ENCODE results near the gene BLOC1S5. TPM values are rescaled to one million over a fixed set of nuclear protein-coding genes. Genes with fewer than 3 reads are reported as not detected.

BLOC1S5 gene
- total and polyA plus RNA-seq, 9 of the 15 experiments (the other 6 are each of a cell fraction or from before 2014, with no cell fraction given), result 8.5 to 41.0 (median 27.7) TPM

GRCh38 chr6:8017705-8018104 lies 46.5 kb downstream of the BLOC1S5 start:
- ATAC-seq, result no peak
- H3K27me3 ChIP-seq (ENCODE audit: control insufficient read depth in 2 of 2, insufficient read depth in 2 of 2, low read length in 2 of 2), result no peaks in the 10 kb centered on the region
- 54% methylated on average over 7 of the region's 7 CpGs for WGBS (ENCODE audit: insufficient coverage, low coverage, missing lambda C conversion rate)
- H3K9me1 ChIP-seq (ENCODE audit: control insufficient read depth, insufficient read depth, low read length), result no peaks in the 10 kb centered on the region
- POLR2A ChIA-PET, result interaction anchor here (1.1 to 1.4 kb wide), 3 partner anchors 9 to 19 kb away, joined by 3 to 5 read pairs (median 4); no protein-coding TSS in a partner anchor
- H3K9me3 ChIP-seq (replicated peaks; ENCODE audit: control insufficient read depth, insufficient read depth, low read depth, low read length), result no peaks in the 10 kb centered on the region
- H3K4me1 ChIP-seq (replicated peaks in 1 of 2; ENCODE audit: control insufficient read depth in 2 of 2, insufficient read depth in 2 of 2, low read length in 2 of 2), result no peaks in the 10 kb centered on the region
- no peak overlapping the region for H3K9ac ChIP-seq (ENCODE audit: insufficient read depth in 1 of 2, low read depth in 2 of 2, low read length in 2 of 2)
- CTCF ChIA-PET (ENCODE audit: low intra/inter-chr PET ratio), result no interaction called here
- H4K20me1 ChIP-seq (replicated peaks; ENCODE audit: control insufficient read depth, insufficient read depth, low read length), result no peaks in the 10 kb centered on the region
- no peaks in the 10 kb centered on the region for H3K79me2 ChIP-seq (ENCODE audit: control insufficient read depth, insufficient read depth, low read length)
- intact Hi-C loops (cut with micrococcal nuclease), result no loop called here
- H2AFZ ChIP-seq (ENCODE audit: low read depth, low read length), result no peak overlapping the region
- no peak for DNase-seq (ENCODE audit: extremely low read depth in 1 of 4, low spot score in 3 of 4)
- in situ Hi-C loops (cut with MboI), result no loop called here
- H3K4me2 ChIP-seq (ENCODE audit: insufficient read depth, low read length), result no peak overlapping the region
- H3K4me3 ChIP-seq, result no peak overlapping the region
- no peak overlapping the region for H3K27ac ChIP-seq (ENCODE audit: extremely low read depth, low read depth, low read length)
- FAIRE-seq, result no peak
- BruUV-seq (replicated peaks), result no TSS peak
- H3K36me3 ChIP-seq (ENCODE audit: control insufficient read depth, insufficient read depth, low read length), result peaks cover 20% of the 10 kb centered on the region
- TF ChIP-seq MYBL2 (IDR thresholded peaks at IDR 0.05; ENCODE audit: low read depth) (no peak), MYBL2 (CRISPR knock-in tag; IDR thresholded peaks at IDR 0.05; ENCODE audit: borderline replicate concordance) (no peak), SMAD1 (IDR thresholded peaks at IDR 0.05; ENCODE audit: low read depth, low read length, partially characterized antibody) (no peak), ZNF830 (CRISPR knock-in tag; IDR thresholded peaks at IDR 0.05) (no peak), ZNF197 (CRISPR knock-in tag; IDR thresholded peaks at IDR 0.05; ENCODE audit: low read depth) (no peak), EHMT2 (IDR thresholded peaks at IDR 0.05) (no peak), STAT5B (CRISPR knock-in tag; IDR thresholded peaks at IDR 0.05) (no peak), MYC (IDR thresholded peaks at IDR 0.05; ENCODE audit: low read depth, low read length) (no peak), MYC (CRISPR knock-in tag; IDR thresholded peaks at IDR 0.05; ENCODE audit: borderline replicate concordance, low read depth) (no peak), E2F5 (CRISPR knock-in tag; IDR thresholded peaks at IDR 0.05) (no peak)
- TF ChIP-seq, protein P1, sequence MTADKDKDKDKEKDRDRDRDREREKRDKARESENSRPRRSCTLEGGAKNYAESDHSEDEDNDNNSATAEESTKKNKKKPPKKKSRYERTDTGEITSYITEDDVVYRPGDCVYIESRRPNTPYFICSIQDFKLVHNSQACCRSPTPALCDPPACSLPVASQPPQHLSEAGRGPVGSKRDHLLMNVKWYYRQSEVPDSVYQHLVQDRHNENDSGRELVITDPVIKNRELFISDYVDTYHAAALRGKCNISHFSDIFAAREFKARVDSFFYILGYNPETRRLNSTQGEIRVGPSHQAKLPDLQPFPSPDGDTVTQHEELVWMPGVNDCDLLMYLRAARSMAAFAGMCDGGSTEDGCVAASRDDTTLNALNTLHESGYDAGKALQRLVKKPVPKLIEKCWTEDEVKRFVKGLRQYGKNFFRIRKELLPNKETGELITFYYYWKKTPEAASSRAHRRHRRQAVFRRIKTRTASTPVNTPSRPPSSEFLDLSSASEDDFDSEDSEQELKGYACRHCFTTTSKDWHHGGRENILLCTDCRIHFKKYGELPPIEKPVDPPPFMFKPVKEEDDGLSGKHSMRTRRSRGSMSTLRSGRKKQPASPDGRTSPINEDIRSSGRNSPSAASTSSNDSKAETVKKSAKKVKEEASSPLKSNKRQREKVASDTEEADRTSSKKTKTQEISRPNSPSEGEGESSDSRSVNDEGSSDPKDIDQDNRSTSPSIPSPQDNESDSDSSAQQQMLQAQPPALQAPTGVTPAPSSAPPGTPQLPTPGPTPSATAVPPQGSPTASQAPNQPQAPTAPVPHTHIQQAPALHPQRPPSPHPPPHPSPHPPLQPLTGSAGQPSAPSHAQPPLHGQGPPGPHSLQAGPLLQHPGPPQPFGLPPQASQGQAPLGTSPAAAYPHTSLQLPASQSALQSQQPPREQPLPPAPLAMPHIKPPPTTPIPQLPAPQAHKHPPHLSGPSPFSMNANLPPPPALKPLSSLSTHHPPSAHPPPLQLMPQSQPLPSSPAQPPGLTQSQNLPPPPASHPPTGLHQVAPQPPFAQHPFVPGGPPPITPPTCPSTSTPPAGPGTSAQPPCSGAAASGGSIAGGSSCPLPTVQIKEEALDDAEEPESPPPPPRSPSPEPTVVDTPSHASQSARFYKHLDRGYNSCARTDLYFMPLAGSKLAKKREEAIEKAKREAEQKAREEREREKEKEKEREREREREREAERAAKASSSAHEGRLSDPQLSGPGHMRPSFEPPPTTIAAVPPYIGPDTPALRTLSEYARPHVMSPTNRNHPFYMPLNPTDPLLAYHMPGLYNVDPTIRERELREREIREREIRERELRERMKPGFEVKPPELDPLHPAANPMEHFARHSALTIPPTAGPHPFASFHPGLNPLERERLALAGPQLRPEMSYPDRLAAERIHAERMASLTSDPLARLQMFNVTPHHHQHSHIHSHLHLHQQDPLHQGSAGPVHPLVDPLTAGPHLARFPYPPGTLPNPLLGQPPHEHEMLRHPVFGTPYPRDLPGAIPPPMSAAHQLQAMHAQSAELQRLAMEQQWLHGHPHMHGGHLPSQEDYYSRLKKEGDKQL (CRISPR knock-in tag; IDR thresholded peaks at IDR 0.05; ENCODE audit: borderline replicate concordance), result no peak
